ENCODE data around the gene UTF1. TPM values are rescaled to one million over a fixed set of nuclear protein-coding genes. Genes with fewer than 3 reads are reported as not detected.
A peak's percentile ranks its signal among the peaks of the same experiment; 100 is the strongest.
"Not testable (repeated sequence)": the region's sequence is repeated elsewhere in the genome, so short reads cannot be mapped to it uniquely, and the experiment has no call there.

The UTF1 gene
- total RNA-seq, 1 donor from 2014 or later, result not detected

- no peak for DNase-seq
These were observed 18.3 kb downstream of the UTF1 start for GRCh38 chr10:133248334-133248715.

- DNase-seq, result no peak
These were observed 19.2 kb downstream of the UTF1 start for GRCh38 chr10:133249094-133249780.

- no peak for DNase-seq
These were observed 20.1 kb downstream of the UTF1 start for GRCh38 chr10:133249975-133250754.

GRCh38 chr10:133251388-133252222, 21.6 kb downstream of the UTF1 start:
- DNase-seq, result no peak

GRCh38 chr10:133252223-133252552, 22.2 kb downstream of the UTF1 start:
- no peak for DNase-seq

GRCh38 chr10:133253361-133253955, 23.4 kb downstream of the UTF1 start:
- DNase-seq, result no peak

- DNase-seq, result no peak
These were observed 24.6 kb downstream of the UTF1 start for GRCh38 chr10:133254421-133255120.

- DNase-seq, result no peak
These were observed 25.3 kb downstream of the UTF1 start for GRCh38 chr10:133255323-133255722.

- peak; percentile 58 for DNase-seq
These were observed 27.6 kb downstream of the UTF1 start for GRCh38 chr10:133257489-133258065.

- no peak for DNase-seq
These were observed 28.2 kb downstream of the UTF1 start for GRCh38 chr10:133258066-133258817.

- DNase-seq, result peak; percentile 91
These were observed 29.0 kb downstream of the UTF1 start for GRCh38 chr10:133258818-133259601.

GRCh38 chr10:133259602-133259989, 29.6 kb downstream of the UTF1 start:
- no peak for DNase-seq

- peak; percentile 26 for DNase-seq
These were observed 31.1 kb downstream of the UTF1 start for GRCh38 chr10:133260895-133261725.

GRCh38 chr10:133261726-133262325, 31.8 kb downstream of the UTF1 start:
- peak; percentile 47 for DNase-seq

- no peak for DNase-seq
These were observed 32.7 kb downstream of the UTF1 start for GRCh38 chr10:133262696-133263095.

GRCh38 chr10:133263674-133264073, 33.7 kb downstream of the UTF1 start:
- DNase-seq, result no peak

GRCh38 chr10:133264461-133264860, 34.4 kb downstream of the UTF1 start:
- no peak for DNase-seq

GRCh38 chr10:133265052-133265451, 35.0 kb downstream of the UTF1 start:
- DNase-seq, result not testable (repeated sequence)
